Activated T-helper 2 cell treated with anti-CD3 and anti-CD28 coated beads, Interferon-gamma antibody, Interleukin-2, Interleukin-4, amounts not matched to agents 10 μg/mL and 5 μg/mL and 100 μg/mL, durations not matched to agents 14 hours and 24 hours and 36 hours (primary cell): ENCODE results near the gene PAK5. TPM values are rescaled to one million over a fixed set of nuclear protein-coding genes. Genes with fewer than 3 reads are reported as not detected.

ENCODE experiments used
- DNase-seq: peaks from one replicate; pipeline ENCODE4 v3.0.0; 2021; ENCODE audit warnings: low spot score
- H3K27ac Mint-ChIP-seq: one replicate; pipeline ENCODE4 v1.8.0; 2021; ENCODE audit warnings: mixed read lengths
- H3K27me3 Mint-ChIP-seq: one replicate; pipeline ENCODE4 v1.8.0; 2021; ENCODE audit warnings: low read depth, mixed read lengths
- H3K36me3 Mint-ChIP-seq: one replicate; pipeline ENCODE4 v1.8.0; 2021; ENCODE audit warnings: low read depth, mixed read lengths
- H3K4me1 Mint-ChIP-seq: one replicate; pipeline ENCODE4 v1.8.0; 2021; ENCODE audit warnings: low read depth, mixed read lengths
- H3K4me3 Mint-ChIP-seq: one replicate; pipeline ENCODE4 v1.8.0; 2021; ENCODE audit warnings: low read depth, mild to moderate bottlenecking, moderate library complexity, mixed read lengths
- H3K9me3 Mint-ChIP-seq: one replicate; pipeline ENCODE4 v1.8.0; 2021; ENCODE audit warnings: mixed read lengths
- intact Hi-C: fragments of 100-400 bp; cut with micrococcal nuclease; formaldehyde crosslinking; loops from one replicate; pipeline ENCODE4 v1.15.1; 2023
- total RNA-seq: library from RNA; stranded (reverse); gene quantifications from 2 replicates; pipeline ENCODE4 v1.2.3, GENCODE V29; 2022

Gene PAK5
- total RNA-seq, 1 donor from 2014 or later: not detected

DNA sequence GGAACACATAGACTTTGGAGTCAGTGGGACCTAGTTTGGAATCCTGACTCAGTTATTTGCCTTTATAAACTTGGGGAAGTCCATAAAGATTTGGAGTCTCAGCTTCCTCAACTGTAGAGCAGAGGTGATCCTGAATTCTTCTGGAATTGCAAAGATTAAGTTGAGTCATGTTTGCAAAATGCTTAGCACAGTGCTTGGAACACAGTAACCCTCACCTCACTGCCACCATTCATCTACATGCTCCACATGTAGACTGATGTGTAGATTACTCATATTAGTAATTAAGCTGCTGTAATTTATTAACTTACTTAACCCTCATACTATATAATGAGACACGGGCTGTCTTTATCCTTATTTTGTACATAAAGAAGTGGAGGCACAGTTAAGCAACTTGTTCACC, 263.0 kb downstream of the PAK5 start:
- Mint-ChIP-seq H3K4me3 (no peak overlapping the region), H3K4me1 (no peaks in the 10 kb centered on the region), H3K27me3 (no peaks in the 10 kb centered on the region), H3K27ac (no peak overlapping the region), H3K36me3 (no peaks in the 10 kb centered on the region), H3K9me3 (no peaks in the 10 kb centered on the region)
- intact Hi-C loops: no loop called here
- DNase-seq: no peak

DNA sequence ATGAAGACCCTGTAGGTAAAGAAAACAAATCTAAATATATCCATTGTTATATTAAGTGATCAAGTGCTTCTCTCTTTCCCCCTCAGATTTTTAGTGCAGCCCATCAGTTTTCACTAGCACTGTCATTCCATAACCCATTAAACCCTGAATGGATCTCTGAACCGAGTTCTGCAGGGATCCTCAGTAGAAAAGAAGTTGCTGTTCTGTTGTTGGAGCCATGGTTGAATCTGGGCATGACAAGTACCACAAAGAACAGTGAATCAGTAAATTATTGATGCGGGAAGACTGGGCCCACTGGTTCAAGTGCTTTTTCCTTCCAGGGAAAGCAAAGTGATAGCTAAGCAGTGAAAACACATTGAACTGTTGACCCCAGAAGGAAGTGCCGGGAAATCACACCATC, 264.1 kb downstream of the PAK5 start:
- Mint-ChIP-seq H3K27me3 (no peaks in the 10 kb centered on the region), H3K4me1 (no peaks in the 10 kb centered on the region), H3K36me3 (no peaks in the 10 kb centered on the region), H3K9me3 (no peaks in the 10 kb centered on the region), H3K4me3 (no peak overlapping the region), H3K27ac (no peak overlapping the region)
- intact Hi-C loops: no loop called here
- DNase-seq: no peak

GRCh38 chr20:9574181-9574580, 264.7 kb downstream of the PAK5 start:
- intact Hi-C loops: no loop called here
- Mint-ChIP-seq H3K9me3 (no peaks in the 10 kb centered on the region), H3K36me3 (no peaks in the 10 kb centered on the region), H3K4me3 (no peak overlapping the region), H3K27ac (no peak overlapping the region), H3K4me1 (no peaks in the 10 kb centered on the region), H3K27me3 (no peaks in the 10 kb centered on the region)
- no peak for DNase-seq

- Mint-ChIP-seq H3K4me1 (no peaks in the 10 kb centered on the region), H3K27me3 (no peaks in the 10 kb centered on the region), H3K4me3 (no peak overlapping the region), H3K9me3 (no peaks in the 10 kb centered on the region), H3K27ac (no peak overlapping the region), H3K36me3 (no peaks in the 10 kb centered on the region)
- no peak for DNase-seq
- intact Hi-C loops: no loop called here
Observed at GRCh38 chr20:9573335-9574151, 265.3 kb downstream of the PAK5 start.

GRCh38 chr20:9572670-9573069, 266.2 kb downstream of the PAK5 start:
- DNase-seq: no peak
- intact Hi-C loops: no loop called here
- no peaks in the 10 kb centered on the region for H3K36me3 Mint-ChIP-seq
- H3K9me3 Mint-ChIP-seq: no peaks in the 10 kb centered on the region
- no peak overlapping the region for H3K4me3 Mint-ChIP-seq
- no peaks in the 10 kb centered on the region for H3K4me1 Mint-ChIP-seq
- no peaks in the 10 kb centered on the region for H3K27me3 Mint-ChIP-seq
- no peak overlapping the region for H3K27ac Mint-ChIP-seq

DNA sequence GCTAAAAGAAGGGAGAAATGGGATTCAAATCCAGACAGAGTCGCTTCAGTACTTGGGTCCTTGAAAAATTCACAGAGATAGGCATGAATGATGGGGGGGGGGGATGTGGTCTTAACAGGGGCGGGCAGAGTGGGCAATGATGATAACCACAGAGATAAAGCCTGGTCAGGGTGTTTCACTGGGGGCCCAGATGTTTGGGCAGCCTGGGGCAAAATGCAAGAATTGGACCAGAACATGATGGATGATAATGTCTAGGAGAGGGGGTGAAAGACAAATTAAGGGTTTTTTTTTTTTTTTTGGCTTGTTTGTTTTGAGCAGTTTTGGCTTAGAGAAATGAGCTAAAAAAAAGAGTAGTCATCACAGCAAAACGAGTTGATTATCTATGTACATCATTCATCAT, 267.1 kb downstream of the PAK5 start:
- intact Hi-C loops: no loop called here
- Mint-ChIP-seq H3K27ac (no peak overlapping the region), H3K4me1 (no peaks in the 10 kb centered on the region), H3K9me3 (no peaks in the 10 kb centered on the region), H3K27me3 (no peaks in the 10 kb centered on the region), H3K36me3 (no peaks in the 10 kb centered on the region), H3K4me3 (no peak overlapping the region)
- DNase-seq: no peak

DNA sequence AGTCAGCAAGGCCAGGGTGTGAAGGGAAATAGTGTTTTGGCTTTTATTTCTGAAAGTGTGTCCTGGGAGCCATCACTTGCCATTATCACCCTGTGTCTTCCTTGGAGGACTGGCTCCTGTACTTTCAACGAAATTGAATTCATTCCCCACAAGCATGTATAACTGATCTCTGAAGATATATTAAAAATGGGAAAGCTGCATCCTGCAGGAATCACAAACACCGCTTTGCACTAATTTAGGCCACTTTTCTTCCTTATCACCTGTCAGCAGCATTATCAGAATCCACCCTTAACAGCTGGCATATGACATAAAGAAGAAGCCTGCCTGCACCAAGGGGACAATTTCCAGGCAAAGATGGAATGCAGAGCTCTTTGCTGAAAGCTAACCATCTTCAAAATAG, 268.3 kb downstream of the PAK5 start:
- Mint-ChIP-seq H3K4me3 (no peak overlapping the region), H3K36me3 (no peaks in the 10 kb centered on the region), H3K27me3 (no peaks in the 10 kb centered on the region), H3K27ac (no peak overlapping the region), H3K9me3 (no peaks in the 10 kb centered on the region), H3K4me1 (no peaks in the 10 kb centered on the region)
- intact Hi-C loops: no loop called here
- DNase-seq: no peak

- Mint-ChIP-seq H3K4me1 (no peaks in the 10 kb centered on the region), H3K4me3 (no peak overlapping the region), H3K27me3 (no peaks in the 10 kb centered on the region), H3K9me3 (no peaks in the 10 kb centered on the region), H3K27ac (no peak overlapping the region), H3K36me3 (no peaks in the 10 kb centered on the region)
- no peak for DNase-seq
- intact Hi-C loops: no loop called here
Observed at GRCh38 chr20:9566977-9567376, 271.9 kb downstream of the PAK5 start.

DNA sequence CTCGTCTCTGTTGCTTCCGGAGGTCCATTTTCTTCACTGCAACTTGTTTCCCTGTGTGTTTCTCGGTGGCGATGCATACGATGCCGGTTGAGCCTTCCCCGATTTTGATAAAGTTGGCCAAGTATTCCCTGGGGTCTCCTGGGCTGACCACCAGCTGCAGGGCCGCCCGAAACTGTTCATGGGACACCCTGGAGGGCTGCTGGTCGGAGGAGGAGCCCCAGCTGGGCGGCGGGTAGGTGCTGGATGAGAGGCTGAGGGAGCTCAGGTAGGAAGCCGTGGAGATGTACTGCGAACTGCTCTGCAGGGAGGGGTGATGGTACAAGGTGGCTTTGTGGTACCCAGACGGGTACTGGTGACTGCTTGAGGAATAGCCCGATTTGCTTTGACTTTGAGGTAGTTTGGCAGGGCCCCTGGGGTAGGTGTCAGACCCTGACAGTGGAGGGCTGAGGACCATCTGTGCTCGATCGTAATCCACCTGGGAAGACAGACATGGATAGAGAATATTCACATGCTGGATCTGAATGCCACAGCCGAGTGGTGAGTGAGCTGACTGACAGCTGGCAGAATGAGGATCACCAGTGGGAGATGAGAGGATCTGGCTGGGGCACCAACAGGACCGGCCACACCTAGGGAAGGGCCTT, 272.8 kb downstream of the PAK5 start:
- no peak for DNase-seq
- Mint-ChIP-seq H3K4me3 (no peak overlapping the region), H3K27ac (no peak overlapping the region), H3K4me1 (no peaks in the 10 kb centered on the region), H3K9me3 (no peaks in the 10 kb centered on the region), H3K36me3 (no peaks in the 10 kb centered on the region), H3K27me3 (no peaks in the 10 kb centered on the region)
- intact Hi-C loops: no loop called here

- H3K4me3 Mint-ChIP-seq: no peak overlapping the region
- no peak for DNase-seq
- intact Hi-C loops: no loop called here
- no peak overlapping the region for H3K27ac Mint-ChIP-seq
- H3K27me3 Mint-ChIP-seq: no peaks in the 10 kb centered on the region
- no peaks in the 10 kb centered on the region for H3K36me3 Mint-ChIP-seq
- no peaks in the 10 kb centered on the region for H3K9me3 Mint-ChIP-seq
- H3K4me1 Mint-ChIP-seq: no peaks in the 10 kb centered on the region
Observed at GRCh38 chr20:9557411-9557810, 281.5 kb downstream of the PAK5 start.

DNA sequence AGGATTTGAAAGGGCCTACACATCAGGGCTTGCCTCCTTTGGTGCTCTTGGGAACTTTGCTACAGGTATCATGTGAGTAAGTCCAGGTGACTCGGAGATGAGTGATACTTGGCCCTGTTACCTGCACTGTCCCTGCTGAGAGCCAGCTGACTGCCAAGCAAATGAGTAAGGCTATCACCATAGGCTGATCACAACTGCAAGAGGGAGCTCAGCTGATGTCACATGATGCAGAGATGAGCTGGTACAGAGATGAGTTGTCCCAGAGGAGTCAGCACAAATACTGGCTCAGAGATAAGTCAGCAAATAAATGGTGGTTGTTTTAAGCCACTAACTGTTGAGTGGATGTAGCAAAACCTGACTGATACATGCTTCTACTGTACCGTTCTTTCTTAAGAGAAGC, 283.1 kb downstream of the PAK5 start:
- intact Hi-C loops: no loop called here
- H3K4me3 Mint-ChIP-seq: no peak overlapping the region
- no peak for DNase-seq
- H3K27me3 Mint-ChIP-seq: no peaks in the 10 kb centered on the region
- no peaks in the 10 kb centered on the region for H3K4me1 Mint-ChIP-seq
- H3K36me3 Mint-ChIP-seq: no peaks in the 10 kb centered on the region
- H3K27ac Mint-ChIP-seq: no peak overlapping the region
- H3K9me3 Mint-ChIP-seq: no peaks in the 10 kb centered on the region

- no peaks in the 10 kb centered on the region for H3K9me3 Mint-ChIP-seq
- H3K4me3 Mint-ChIP-seq: no peak overlapping the region
- H3K36me3 Mint-ChIP-seq: no peaks in the 10 kb centered on the region
- no peak for DNase-seq
- intact Hi-C loops: no loop called here
- no peaks in the 10 kb centered on the region for H3K27me3 Mint-ChIP-seq
- no peak overlapping the region for H3K27ac Mint-ChIP-seq
- no peaks in the 10 kb centered on the region for H3K4me1 Mint-ChIP-seq
Observed at GRCh38 chr20:9551808-9552550, 286.9 kb downstream of the PAK5 start.

DNA sequence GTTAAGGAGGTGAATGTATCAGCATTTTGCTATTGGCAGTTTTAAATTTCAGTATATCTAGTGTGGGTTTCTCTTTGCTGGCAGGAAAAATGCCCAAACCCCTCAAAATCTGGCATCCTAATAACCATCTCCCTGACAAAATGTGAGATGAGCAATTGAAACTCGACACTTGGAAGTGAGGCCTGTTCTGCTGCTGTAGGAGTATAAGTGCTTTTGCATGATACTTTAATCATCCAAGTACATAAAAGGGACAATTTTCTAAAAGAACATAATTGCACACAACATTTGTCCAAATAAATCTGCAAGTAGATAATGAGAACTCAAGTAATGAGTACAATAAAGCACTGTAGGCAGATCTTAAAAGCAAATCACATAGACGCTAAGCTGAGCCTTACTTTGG, 288.0 kb downstream of the PAK5 start:
- H3K27ac Mint-ChIP-seq: no peak overlapping the region
- no peak for DNase-seq
- H3K4me1 Mint-ChIP-seq: no peaks in the 10 kb centered on the region
- H3K36me3 Mint-ChIP-seq: no peaks in the 10 kb centered on the region
- intact Hi-C loops: no loop called here
- H3K4me3 Mint-ChIP-seq: no peak overlapping the region
- H3K27me3 Mint-ChIP-seq: no peaks in the 10 kb centered on the region
- no peaks in the 10 kb centered on the region for H3K9me3 Mint-ChIP-seq
